CD4-positive, alpha-beta memory T cell (primary cell): ENCODE measurements around the gene RFC1. TPM values are rescaled to one million over a fixed set of nuclear protein-coding genes. Genes with fewer than 3 reads are reported as not detected.
"Not testable (repeated sequence)": the region's sequence is repeated elsewhere in the genome, so short reads cannot be mapped to it uniquely, and the experiment has no call there.

ENCODE experiments used
- CTCF ChIA-PET: fragments of 350-600 bp; sonication (Branson Sonifier 250); formaldehyde crosslinking; loops from one replicate; lab custom pipeline; 2021; ENCODE audit warnings: inconsistent platforms; ENCODE audit not compliant: partially characterized antibody; lab: Charles Lee
- POLR2A ChIA-PET: fragments of 350-600 bp; sonication (Branson Sonifier 250); formaldehyde crosslinking; loops from one replicate; lab custom pipeline; 2021; ENCODE audit not compliant: partially characterized antibody; lab: Charles Lee
- DNase-seq, 5 donors: peaks; one replicate each; pipeline versions ENCODE4 v3.0.0 to v3.0.0-alpha.2; 2020 to 2022; ENCODE audit warnings: mixed read lengths in 1 of 5
- H3K27ac ChIP-seq: one replicate; pipeline ENCODE4 v1.7.0; 2013; ENCODE audit warnings: low read depth, low read length
- H3K27me3 ChIP-seq: 2 replicates; pipeline ENCODE4 v1.7.0; 2013; ENCODE audit warnings: mild to moderate bottlenecking, low read length, moderate library complexity; ENCODE audit not compliant: insufficient read depth
- H3K36me3 ChIP-seq: 2 replicates; pipeline ENCODE4 v1.7.0; 2013; ENCODE audit warnings: mild to moderate bottlenecking, low read length, moderate library complexity; ENCODE audit not compliant: insufficient read depth
- H3K4me1 ChIP-seq: 2 replicates; pipeline ENCODE4 v1.7.0; 2013; ENCODE audit warnings: mild to moderate bottlenecking, low read length, moderate library complexity; ENCODE audit not compliant: insufficient read depth
- H3K4me3 ChIP-seq, 2 donors: one replicate each; pipeline ENCODE4 v1.7.0; 2013; ENCODE audit warnings: low read length in 2 of 2, mild to moderate bottlenecking in 1 of 2
- H3K9me3 ChIP-seq, 2 donors: one replicate each; pipeline ENCODE4 v1.7.0; 2013; ENCODE audit warnings: low read length in 2 of 2, control low read depth in 1 of 2; ENCODE audit not compliant: control insufficient read depth in 1 of 2
- H3K27ac Mint-ChIP-seq, 7 donors: one replicate each; pipeline ENCODE4 v1.8.0; 2020 to 2021; ENCODE audit warnings: mixed read lengths in 7 of 7, mild to moderate bottlenecking in 6 of 7, inconsistent platforms in 3 of 7, moderate library complexity in 3 of 7
- H3K27me3 Mint-ChIP-seq, 2 donors: one replicate each; pipeline ENCODE4 v1.8.0; 2020 to 2021; ENCODE audit warnings: mixed read lengths in 2 of 2
- H3K36me3 Mint-ChIP-seq, 2 donors: one replicate each; pipeline ENCODE4 v1.8.0; 2020 to 2021; ENCODE audit warnings: mixed read lengths in 2 of 2, inconsistent platforms in 1 of 2, mild to moderate bottlenecking in 1 of 2
- H3K4me1 Mint-ChIP-seq, 4 donors: one replicate each; pipeline ENCODE4 v1.8.0; 2020 to 2021; ENCODE audit warnings: mixed read lengths in 4 of 4, mild to moderate bottlenecking in 1 of 4
- H3K4me3 Mint-ChIP-seq, 8 donors: one replicate each; pipeline ENCODE4 v1.8.0; 2020 to 2021; ENCODE audit warnings: mixed read lengths in 8 of 8, mild to moderate bottlenecking in 7 of 8, moderate library complexity in 6 of 8, inconsistent platforms in 3 of 8
- H3K9me3 Mint-ChIP-seq, 8 donors: one replicate each; pipeline ENCODE4 v1.8.0; 2020 to 2021; ENCODE audit warnings: mixed read lengths in 8 of 8, mild to moderate bottlenecking in 5 of 8, inconsistent platforms in 3 of 8, moderate library complexity in 1 of 8
- intact Hi-C: fragments of 100-400 bp; cut with micrococcal nuclease; formaldehyde crosslinking; loops from one replicate; pipeline ENCODE4 v1.15.1; 2023
- polyA plus RNA-seq, 2 donors: library from polyadenylated mRNA; unstranded; fragments of 300-500 nt; fragmentation: Illumina TruSeq; gene quantifications; one replicate each; pipeline ENCODE4 v1.2.3, GENCODE V29; 2021
- total RNA-seq, 2 experiments: library from RNA; stranded (reverse); gene quantifications; one replicate each; pipeline ENCODE4 v1.2.3, GENCODE V29; 2021

Gene RFC1
- total and polyA plus RNA-seq, 4 experiments from 2014 or later = 6.2 to 70.6 (median 54.3) TPM

GRCh38 chr4:39292433-39292832 lies 73.7 kb downstream of the RFC1 start:
- H3K27ac Mint-ChIP-seq, H3K4me3 Mint-ChIP-seq, H3K4me1 Mint-ChIP-seq, H3K4me1 ChIP-seq, POLR2A ChIA-PET, H3K27me3 Mint-ChIP-seq, H3K9me3 ChIP-seq, H3K27me3 ChIP-seq, H3K27ac ChIP-seq, H3K9me3 Mint-ChIP-seq, CTCF ChIA-PET, H3K4me3 ChIP-seq, DNase-seq, intact Hi-C loops: not testable (repeated sequence)
- H3K36me3 ChIP-seq = peaks cover 48% of the 10 kb centered on the region
- peaks cover 63 to 76% of the 10 kb centered on the region in 2 donors for H3K36me3 Mint-ChIP-seq

- H3K27me3 Mint-ChIP-seq = no peaks in the 10 kb centered on the region
- H3K36me3 ChIP-seq = peaks cover 54% of the 10 kb centered on the region
- H3K27me3 ChIP-seq = no peaks in the 10 kb centered on the region
- no peak overlapping the region for H3K4me3 ChIP-seq
- H3K4me1 Mint-ChIP-seq = no peaks in the 10 kb centered on the region
- no peak overlapping the region for H3K4me3 Mint-ChIP-seq
- intact Hi-C loops = no loop called here
- POLR2A ChIA-PET = no interaction called here
- no peaks in the 10 kb centered on the region for H3K9me3 ChIP-seq
- CTCF ChIA-PET = no interaction called here
- no peaks in the 10 kb centered on the region for H3K9me3 Mint-ChIP-seq
- DNase-seq = no peak
- peaks cover 68 to 83% of the 10 kb centered on the region in 2 donors for H3K36me3 Mint-ChIP-seq
- no peaks in the 10 kb centered on the region for H3K4me1 ChIP-seq
- H3K27ac ChIP-seq = no peak overlapping the region
- H3K27ac Mint-ChIP-seq = peak overlapping the region in 1 of 7 donors; percentile 8
These were observed 74.5 kb downstream of the RFC1 start for GRCh38 chr4:39291686-39292085.

DNA sequence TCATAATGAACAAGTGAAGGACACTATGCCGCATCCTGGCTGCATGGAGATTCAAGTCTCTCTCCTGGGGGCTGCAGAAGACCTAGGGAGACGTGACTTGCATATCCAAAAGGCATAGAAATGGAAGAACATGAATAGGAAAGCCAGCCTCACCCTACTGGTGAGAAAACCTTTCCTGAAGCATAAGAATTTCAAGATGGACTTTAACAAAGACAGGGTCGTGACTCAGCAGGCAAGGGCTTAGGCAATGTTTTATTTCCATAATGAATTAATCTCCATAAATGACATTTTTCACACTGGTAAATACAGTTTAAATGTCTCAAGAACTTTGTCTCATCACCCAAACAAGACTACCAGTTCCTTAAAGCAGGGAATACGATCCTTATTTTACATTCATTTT lies 78.9 kb downstream of the RFC1 start:
- intact Hi-C loops = no loop called here
- H3K4me1 Mint-ChIP-seq = peaks cover 0 to 2% (median under 1%) of the 10 kb centered on the region in 4 donors
- H3K36me3 Mint-ChIP-seq = peaks cover 55 to 65% of the 10 kb centered on the region in 2 donors
- peak overlapping the region in 1 of 7 donors; percentile 20 for H3K27ac Mint-ChIP-seq
- POLR2A ChIA-PET = no interaction called here
- H3K27me3 Mint-ChIP-seq = no peaks in the 10 kb centered on the region
- no peak overlapping the region for H3K4me3 Mint-ChIP-seq
- H3K4me3 ChIP-seq = no peak overlapping the region
- no peak for DNase-seq
- no peaks in the 10 kb centered on the region for H3K27me3 ChIP-seq
- no peak overlapping the region for H3K27ac ChIP-seq
- CTCF ChIA-PET = no interaction called here
- H3K36me3 ChIP-seq = peaks cover 41% of the 10 kb centered on the region
- no peaks in the 10 kb centered on the region for H3K4me1 ChIP-seq
- no peaks in the 10 kb centered on the region for H3K9me3 ChIP-seq
- no peaks in the 10 kb centered on the region for H3K9me3 Mint-ChIP-seq

DNA sequence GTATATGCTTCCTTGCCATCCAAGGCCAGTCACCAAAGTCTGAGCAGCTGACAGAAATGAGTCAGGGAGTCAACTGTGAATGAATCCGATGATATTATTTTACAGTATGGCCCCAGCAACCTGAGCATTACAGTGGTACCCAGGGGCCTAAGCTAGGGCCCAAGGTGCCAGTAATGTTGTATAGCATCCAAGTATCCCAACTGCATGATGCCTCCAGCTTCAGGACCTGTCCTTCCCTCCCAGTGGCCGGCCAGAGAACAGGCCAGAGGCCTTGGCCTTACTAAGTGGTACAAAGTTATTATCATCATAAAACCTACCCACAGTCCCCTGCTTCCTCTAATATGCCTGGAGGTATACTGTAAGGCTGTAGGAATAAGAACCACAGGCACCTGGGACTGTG lies 79.9 kb downstream of the RFC1 start:
- Histone ChIP-seq H3K27me3 (no peaks in the 10 kb centered on the region), H3K36me3 (peaks cover 37% of the 10 kb centered on the region), H3K4me1 (no peaks in the 10 kb centered on the region), H3K27ac (no peak overlapping the region), H3K4me3 (no peak overlapping the region), H3K9me3 (no peaks in the 10 kb centered on the region)
- Mint-ChIP-seq H3K27ac (peak overlapping the region in 1 of 7 donors; percentile 39), H3K9me3 (no peaks in the 10 kb centered on the region), H3K27me3 (no peaks in the 10 kb centered on the region), H3K36me3 (peaks cover 45 to 55% of the 10 kb centered on the region in 2 donors), H3K4me1 (peaks cover 0 to 2% (median under 1%) of the 10 kb centered on the region in 4 donors), H3K4me3 (no peak overlapping the region)
- DNase-seq = no peak
- POLR2A ChIA-PET = no interaction called here
- CTCF ChIA-PET = interaction anchor here (0.6 to 0.9 kb wide), 2 partner anchors 13 kb away, joined by 3 read pairs; no protein-coding TSS in a partner anchor
- intact Hi-C loops = no loop called here

- ChIA-PET CTCF (interaction anchor here (0.6 to 0.9 kb wide), 2 partner anchors 12 to 13 kb away, joined by 3 read pairs; no protein-coding TSS in a partner anchor), POLR2A (no interaction called here)
- Histone ChIP-seq H3K27ac (no peak overlapping the region), H3K4me3 (no peak overlapping the region), H3K27me3 (no peaks in the 10 kb centered on the region), H3K4me1 (no peaks in the 10 kb centered on the region), H3K9me3 (no peaks in the 10 kb centered on the region), H3K36me3 (peaks cover 34% of the 10 kb centered on the region)
- H3K36me3 Mint-ChIP-seq = peaks cover 41 to 51% of the 10 kb centered on the region in 2 donors
- peaks cover 0 to 2% (median under 1%) of the 10 kb centered on the region in 4 donors for H3K4me1 Mint-ChIP-seq
- no peaks in the 10 kb centered on the region for H3K27me3 Mint-ChIP-seq
- DNase-seq = no peak
- peak overlapping the region in 3 of 7 donors; percentile 39 to 81 (median 39) for H3K27ac Mint-ChIP-seq
- H3K9me3 Mint-ChIP-seq = no peaks in the 10 kb centered on the region
- no peak overlapping the region for H3K4me3 Mint-ChIP-seq
- intact Hi-C loops = no loop called here
These were observed 80.3 kb downstream of the RFC1 start for GRCh38 chr4:39285853-39286252.

GRCh38 chr4:39285111-39285795 lies 80.9 kb downstream of the RFC1 start:
- H3K9me3 ChIP-seq = no peaks in the 10 kb centered on the region
- Mint-ChIP-seq H3K4me3 (no peak overlapping the region), H3K27me3 (no peaks in the 10 kb centered on the region), H3K4me1 (peaks cover 0 to 2% (median under 1%) of the 10 kb centered on the region in 4 donors), H3K27ac (peak overlapping the region in 2 of 7 donors; percentile 39 to 81), H3K36me3 (peaks cover 37 to 50% of the 10 kb centered on the region in 2 donors), H3K9me3 (no peaks in the 10 kb centered on the region)
- DNase-seq = no peak
- H3K4me3 ChIP-seq = no peak overlapping the region
- no peaks in the 10 kb centered on the region for H3K27me3 ChIP-seq
- H3K4me1 ChIP-seq = no peaks in the 10 kb centered on the region
- intact Hi-C loops = no loop called here
- H3K27ac ChIP-seq = no peak overlapping the region
- CTCF ChIA-PET = interaction anchor here (0.9 kb wide), 1 partner anchor 12 kb away, joined by 3 read pairs; no protein-coding TSS in a partner anchor
- POLR2A ChIA-PET = no interaction called here
- peaks cover 31% of the 10 kb centered on the region for H3K36me3 ChIP-seq

DNA sequence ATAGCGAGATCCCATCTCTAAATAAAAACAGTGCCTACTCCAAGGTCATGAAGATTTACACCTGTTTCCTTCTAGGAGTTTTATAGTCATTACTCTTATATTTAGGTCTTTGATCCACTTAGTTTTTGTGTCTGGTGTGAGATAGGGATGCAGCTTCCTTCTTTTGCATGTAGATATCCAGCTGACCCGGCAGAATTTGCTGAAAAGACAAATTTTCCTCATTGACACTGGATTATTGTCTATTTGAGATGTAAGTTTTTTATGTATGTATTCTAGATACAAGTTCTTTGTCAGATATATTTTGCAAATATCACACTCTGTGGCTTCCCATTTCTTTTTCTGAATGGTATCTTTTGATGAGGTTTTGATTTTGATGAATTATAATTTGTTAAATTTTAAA lies 85.4 kb downstream of the RFC1 start:
- peak overlapping the region in 2 of 7 donors; percentile 18 to 56 for H3K27ac Mint-ChIP-seq
- H3K4me3 ChIP-seq = no peak overlapping the region
- DNase-seq = no peak
- no peaks in the 10 kb centered on the region for H3K4me1 Mint-ChIP-seq
- intact Hi-C loops = loop anchor here (5.0 kb wide), 1 partner anchor 378 kb away; no protein-coding TSS in a partner anchor
- no peaks in the 10 kb centered on the region for H3K4me1 ChIP-seq
- H3K9me3 ChIP-seq = no peaks in the 10 kb centered on the region
- H3K27me3 ChIP-seq = no peaks in the 10 kb centered on the region
- peaks cover 18 to 28% of the 10 kb centered on the region in 2 donors for H3K36me3 Mint-ChIP-seq
- H3K27me3 Mint-ChIP-seq = no peaks in the 10 kb centered on the region
- POLR2A ChIA-PET = no interaction called here
- no peak overlapping the region for H3K4me3 Mint-ChIP-seq
- H3K27ac ChIP-seq = no peak overlapping the region
- H3K9me3 Mint-ChIP-seq = peaks cover 0 to 4% (median 0%) of the 10 kb centered on the region in 8 donors
- H3K36me3 ChIP-seq = no peaks in the 10 kb centered on the region
- CTCF ChIA-PET = interaction anchor here (1.0 kb wide), 1 partner anchor 400 kb away, joined by 3 read pairs; no protein-coding TSS in a partner anchor
